Inflammatory macrophage treated with lipopolysaccharide for 4 hours (primary cell): Measurements from ENCODE around the gene BRD7.
A peak's percentile ranks its signal among the peaks of the same experiment; 100 is the strongest.

ENCODE experiments used
- DNase-seq: peaks from one replicate; pipeline ENCODE4 v3.0.0-alpha.2; 2020

BRD7 gene

GRCh38 chr16:50316848-50317630 lies 51.7 kb downstream of the BRD7 start:
- DNase-seq, result no peak

GRCh38 chr16:50316102-50316847 lies 52.5 kb downstream of the BRD7 start:
- DNase-seq, result no peak

- no peak for DNase-seq
Observed at GRCh38 chr16:50315346-50315997, 53.3 kb downstream of the BRD7 start.

GRCh38 chr16:50314665-50315064 lies 54.1 kb downstream of the BRD7 start:
- DNase-seq, result no peak

GRCh38 chr16:50313596-50314478 lies 55.0 kb downstream of the BRD7 start:
- DNase-seq, result peak; percentile 87

- no peak for DNase-seq
Observed at GRCh38 chr16:50311891-50312501, 56.8 kb downstream of the BRD7 start.

GRCh38 chr16:50311134-50311528 lies 57.7 kb downstream of the BRD7 start:
- no peak for DNase-seq

GRCh38 chr16:50310308-50311133 lies 58.3 kb downstream of the BRD7 start:
- no peak for DNase-seq

GRCh38 chr16:50309527-50310307 lies 59.1 kb downstream of the BRD7 start:
- DNase-seq, result no peak

GRCh38 chr16:50309156-50309526 lies 59.6 kb downstream of the BRD7 start:
- DNase-seq, result no peak

GRCh38 chr16:50308237-50308965 lies 60.4 kb downstream of the BRD7 start:
- DNase-seq, result no peak

- DNase-seq, result no peak
Observed at GRCh38 chr16:50306287-50306686, 62.5 kb downstream of the BRD7 start.

- DNase-seq, result no peak
Observed at GRCh38 chr16:50305441-50306061, 63.2 kb downstream of the BRD7 start.

- DNase-seq, result no peak
Observed at GRCh38 chr16:50304467-50305440, 64.0 kb downstream of the BRD7 start.

- no peak for DNase-seq
Observed at GRCh38 chr16:50303605-50304466, 65.0 kb downstream of the BRD7 start.

GRCh38 chr16:50303041-50303604 lies 65.7 kb downstream of the BRD7 start:
- DNase-seq, result no peak
